ENCODE data around the gene LMBR1. TPM values are rescaled to one million over a fixed set of nuclear protein-coding genes. Genes with fewer than 3 reads are reported as not detected.
"Not testable (repeated sequence)": the region's sequence is repeated elsewhere in the genome, so short reads cannot be mapped to it uniquely, and the experiment has no call there.

The LMBR1 gene
- total RNA-seq, 1 donor from 2014 or later: 73.7 TPM

DNA sequence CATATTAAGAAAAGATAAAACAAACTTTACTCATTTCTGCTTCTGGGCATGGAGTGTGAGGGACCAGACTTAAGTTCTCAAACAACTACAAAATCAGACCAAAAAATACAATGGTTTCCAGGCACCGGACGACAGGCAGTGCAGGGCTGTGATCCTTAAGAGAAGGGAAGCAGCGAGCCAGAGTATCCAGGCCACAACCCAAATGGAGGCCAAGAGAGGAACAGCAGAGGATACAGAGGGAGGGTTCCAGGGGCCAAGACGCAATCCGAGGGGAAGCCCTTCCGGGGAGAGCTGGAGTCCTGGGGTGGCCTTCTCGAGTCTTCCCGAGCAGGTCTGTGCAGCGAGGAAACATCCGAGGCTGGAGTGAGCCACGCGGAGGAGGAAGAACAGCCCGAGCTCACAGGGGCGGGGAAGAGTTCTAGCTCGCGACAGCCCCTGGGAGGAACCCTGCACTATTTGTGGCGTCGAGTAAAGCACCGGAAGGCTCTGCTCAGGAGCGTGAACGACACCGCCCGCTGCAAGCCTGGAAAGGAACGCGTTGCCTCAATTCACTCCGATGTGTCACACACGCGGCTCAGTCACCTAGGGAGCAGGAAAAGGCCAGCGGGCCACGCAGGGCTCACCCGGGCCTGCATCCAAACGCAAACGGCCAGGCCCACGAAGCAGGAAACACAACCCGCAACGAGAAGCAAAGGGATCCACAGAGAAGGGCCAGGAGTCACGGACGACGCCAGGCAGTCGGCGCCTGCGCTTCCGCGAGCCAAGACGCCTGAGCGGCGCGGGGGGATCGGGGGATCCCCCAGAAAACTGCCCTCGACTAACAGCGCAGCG lies 253.3 kb downstream of the LMBR1 start:
- DNase-seq (ENCODE audit: low read depth) (no peak), FAIRE-seq (no peak)
- Histone ChIP-seq H3K4me3 (ENCODE audit: low read depth, low read length) (peak overlapping the region; percentile 74), H3K27me3 (ENCODE audit: control insufficient read depth, insufficient read depth, low read length) (no peaks in the 10 kb centered on the region), H3K36me3 (ENCODE audit: control insufficient read depth, insufficient read depth, low read length) (no peaks in the 10 kb centered on the region)
- TF ChIP-seq, protein P1, sequence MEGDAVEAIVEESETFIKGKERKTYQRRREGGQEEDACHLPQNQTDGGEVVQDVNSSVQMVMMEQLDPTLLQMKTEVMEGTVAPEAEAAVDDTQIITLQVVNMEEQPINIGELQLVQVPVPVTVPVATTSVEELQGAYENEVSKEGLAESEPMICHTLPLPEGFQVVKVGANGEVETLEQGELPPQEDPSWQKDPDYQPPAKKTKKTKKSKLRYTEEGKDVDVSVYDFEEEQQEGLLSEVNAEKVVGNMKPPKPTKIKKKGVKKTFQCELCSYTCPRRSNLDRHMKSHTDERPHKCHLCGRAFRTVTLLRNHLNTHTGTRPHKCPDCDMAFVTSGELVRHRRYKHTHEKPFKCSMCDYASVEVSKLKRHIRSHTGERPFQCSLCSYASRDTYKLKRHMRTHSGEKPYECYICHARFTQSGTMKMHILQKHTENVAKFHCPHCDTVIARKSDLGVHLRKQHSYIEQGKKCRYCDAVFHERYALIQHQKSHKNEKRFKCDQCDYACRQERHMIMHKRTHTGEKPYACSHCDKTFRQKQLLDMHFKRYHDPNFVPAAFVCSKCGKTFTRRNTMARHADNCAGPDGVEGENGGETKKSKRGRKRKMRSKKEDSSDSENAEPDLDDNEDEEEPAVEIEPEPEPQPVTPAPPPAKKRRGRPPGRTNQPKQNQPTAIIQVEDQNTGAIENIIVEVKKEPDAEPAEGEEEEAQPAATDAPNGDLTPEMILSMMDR (IDR thresholded peaks at IDR 0.05; ENCODE audit: insufficient read depth, low read length, severe bottlenecking): no peak

DNA sequence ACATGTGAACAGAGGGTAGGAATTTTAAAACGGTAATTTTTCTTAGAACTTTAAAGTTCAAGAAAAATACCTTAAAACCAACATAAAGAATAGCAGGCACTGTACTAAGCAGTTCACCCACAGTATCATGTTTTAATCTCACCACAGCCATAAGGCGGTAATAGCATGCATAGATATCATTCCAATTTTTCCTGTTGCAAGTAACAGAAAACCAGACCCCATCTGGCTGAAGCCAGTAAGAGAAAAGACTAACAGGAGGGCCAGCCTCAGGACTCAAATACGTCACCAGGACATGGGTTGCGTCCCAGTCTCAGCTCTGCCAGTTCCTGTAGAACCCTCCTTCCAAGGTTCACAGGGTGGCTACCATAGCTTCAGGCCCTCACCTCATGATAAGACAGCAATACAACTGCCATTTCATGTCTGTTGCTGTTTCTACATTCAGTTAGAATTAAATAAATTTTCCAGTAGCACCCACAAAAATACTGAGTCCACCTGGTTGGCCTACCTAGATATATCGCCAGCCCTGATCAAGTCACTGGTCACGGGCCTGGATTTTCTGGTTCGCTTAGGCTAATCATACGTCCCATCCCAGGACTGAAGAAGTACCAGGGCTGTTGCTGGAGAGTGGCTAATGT lies 254.4 kb downstream of the LMBR1 start:
- Histone ChIP-seq H3K36me3 (ENCODE audit: control insufficient read depth, insufficient read depth, low read length) (no peaks in the 10 kb centered on the region), H3K4me3 (ENCODE audit: low read depth, low read length) (no peak overlapping the region), H3K27me3 (ENCODE audit: control insufficient read depth, insufficient read depth, low read length) (no peaks in the 10 kb centered on the region)
- DNase-seq (ENCODE audit: low read depth) (no peak), FAIRE-seq (no peak)
- TF ChIP-seq, protein P1 (IDR thresholded peaks at IDR 0.05; ENCODE audit: insufficient read depth, low read length, severe bottlenecking): no peak

DNA sequence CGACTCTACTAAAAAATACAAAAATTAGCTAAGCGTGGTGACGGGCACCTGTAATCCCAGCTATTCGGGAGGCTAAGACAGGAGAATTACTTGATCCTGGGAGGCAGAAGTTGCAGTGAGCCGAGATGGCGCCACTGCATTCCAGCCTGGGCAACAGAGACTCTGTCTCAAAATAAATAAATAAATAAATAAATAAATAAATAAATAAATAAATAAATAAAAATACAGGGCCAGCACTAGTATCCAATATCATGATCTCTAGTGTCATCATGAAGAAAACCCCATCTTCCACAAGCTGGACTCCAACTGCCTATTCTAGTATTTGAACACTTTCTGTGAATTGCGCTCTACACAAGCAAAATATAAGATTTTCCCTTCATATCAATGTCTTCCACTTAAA lies 255.9 kb downstream of the LMBR1 start:
- FAIRE-seq; H3K36me3 ChIP-seq (ENCODE audit: control insufficient read depth, insufficient read depth, low read length); H3K27me3 ChIP-seq (ENCODE audit: control insufficient read depth, insufficient read depth, low read length); DNase-seq (ENCODE audit: low read depth); H3K4me3 ChIP-seq (ENCODE audit: low read depth, low read length): not testable (repeated sequence)

DNA sequence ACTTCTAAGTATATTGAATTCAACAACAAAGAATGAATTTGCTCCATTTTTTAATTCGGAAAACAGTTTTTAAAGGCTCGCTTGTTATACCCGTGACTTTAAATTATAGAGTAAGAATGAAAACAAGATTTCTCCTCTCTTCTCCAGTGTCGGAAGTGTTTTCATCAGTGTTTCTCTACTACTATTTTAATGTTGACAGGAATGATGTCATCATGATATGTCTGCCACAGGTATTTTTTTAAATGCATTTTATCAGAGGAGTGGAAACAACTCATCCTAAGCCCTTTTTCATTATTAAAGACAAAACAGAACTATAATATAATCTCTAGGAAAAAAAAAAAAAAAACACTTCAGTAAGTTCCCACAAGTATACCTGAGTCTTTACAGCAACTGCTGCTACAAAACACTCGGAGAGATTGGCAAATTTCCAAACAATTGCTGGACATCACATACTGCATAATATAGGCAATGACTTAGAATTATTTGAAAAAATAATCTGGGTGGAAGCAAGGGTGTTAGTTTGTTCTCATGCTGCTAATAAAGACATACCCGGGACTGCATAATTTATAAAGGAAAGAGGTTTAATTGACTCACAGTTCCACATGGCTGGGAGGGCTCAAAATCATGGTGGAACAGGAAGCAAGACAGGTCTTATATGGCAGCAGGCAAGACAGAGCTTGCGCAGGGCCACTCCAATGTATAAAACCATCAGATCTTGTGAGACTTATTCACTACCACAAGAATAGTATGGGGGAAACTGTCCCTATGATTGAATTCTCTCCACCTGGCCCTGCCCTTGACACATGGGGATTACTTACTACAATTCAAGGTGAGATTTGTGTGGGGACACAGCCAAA lies 257.2 kb downstream of the LMBR1 start:
- no peaks in the 10 kb centered on the region for H3K27me3 ChIP-seq (ENCODE audit: control insufficient read depth, insufficient read depth, low read length)
- TF ChIP-seq, protein P1 (IDR thresholded peaks at IDR 0.05; ENCODE audit: insufficient read depth, low read length, severe bottlenecking): no peak
- no peak for FAIRE-seq
- peak; percentile 82 for DNase-seq (ENCODE audit: low read depth)
- no peaks in the 10 kb centered on the region for H3K36me3 ChIP-seq (ENCODE audit: control insufficient read depth, insufficient read depth, low read length)
- no peak overlapping the region for H3K4me3 ChIP-seq (ENCODE audit: low read depth, low read length)

DNA sequence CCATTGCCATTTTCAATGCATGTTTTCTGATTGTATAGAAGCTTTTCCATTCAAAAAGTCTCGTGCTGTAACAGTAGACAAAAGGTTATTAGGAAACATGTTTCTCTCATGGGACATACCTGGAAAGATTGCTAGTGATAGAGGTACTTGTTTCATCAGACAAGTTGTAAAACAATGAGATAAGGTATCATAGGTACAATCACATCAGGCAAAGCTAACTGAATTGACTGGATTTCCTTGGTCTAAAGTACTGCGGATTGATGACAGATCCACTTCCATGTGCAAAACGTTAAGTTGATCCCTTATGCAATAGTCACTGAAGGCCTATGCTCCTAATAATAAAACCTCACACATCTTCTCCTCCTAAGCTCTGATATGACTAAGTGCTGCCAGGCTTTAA lies 258.9 kb downstream of the LMBR1 start:
- Histone ChIP-seq H3K4me3 (ENCODE audit: low read depth, low read length) (no peak overlapping the region), H3K36me3 (ENCODE audit: control insufficient read depth, insufficient read depth, low read length) (no peaks in the 10 kb centered on the region), H3K27me3 (ENCODE audit: control insufficient read depth, insufficient read depth, low read length) (no peaks in the 10 kb centered on the region)
- FAIRE-seq: no peak
- TF ChIP-seq, protein P1 (IDR thresholded peaks at IDR 0.05; ENCODE audit: insufficient read depth, low read length, severe bottlenecking): no peak
- DNase-seq (ENCODE audit: low read depth): no peak

DNA sequence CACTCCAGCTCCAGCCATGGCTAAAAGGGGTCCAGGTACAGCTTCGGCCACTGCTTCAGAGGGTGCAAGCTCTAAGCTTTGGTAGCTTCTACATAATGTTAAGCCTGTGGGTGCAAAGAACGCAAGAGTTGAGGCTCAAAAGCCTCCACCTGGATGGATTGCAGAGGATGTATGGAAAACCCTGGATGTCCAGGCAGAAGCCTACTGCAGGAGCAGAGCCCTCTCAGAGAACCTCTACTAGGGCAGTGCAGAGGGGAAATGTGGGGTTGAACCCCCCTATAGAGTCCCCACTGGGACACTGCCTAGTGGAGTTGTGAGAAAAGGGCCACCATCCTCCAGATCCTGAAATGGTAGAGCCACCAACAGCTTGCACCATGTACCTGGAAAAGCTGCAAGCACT lies 263.1 kb downstream of the LMBR1 start:
- H3K27me3 ChIP-seq (ENCODE audit: control insufficient read depth, insufficient read depth, low read length): no peaks in the 10 kb centered on the region
- H3K36me3 ChIP-seq (ENCODE audit: control insufficient read depth, insufficient read depth, low read length): no peaks in the 10 kb centered on the region
- FAIRE-seq (no peak), DNase-seq (ENCODE audit: low read depth) (no peak)
- no peak overlapping the region for H3K4me3 ChIP-seq (ENCODE audit: low read depth, low read length)
- TF ChIP-seq, protein P1 (IDR thresholded peaks at IDR 0.05; ENCODE audit: insufficient read depth, low read length, severe bottlenecking): no peak

Data from bronchial epithelial cell (primary cell).